ENCODE measurements around the gene PBRM1.

The PBRM1 gene

GRCh38 chr3:52670621-52671521 is 14.8 kb downstream of the PBRM1 start:
- peak; percentile 100 for DNase-seq (ENCODE audit: low read depth)

GRCh38 chr3:52663098-52663497 is 22.6 kb downstream of the PBRM1 start:
- no peak for DNase-seq (ENCODE audit: low read depth)

DNA sequence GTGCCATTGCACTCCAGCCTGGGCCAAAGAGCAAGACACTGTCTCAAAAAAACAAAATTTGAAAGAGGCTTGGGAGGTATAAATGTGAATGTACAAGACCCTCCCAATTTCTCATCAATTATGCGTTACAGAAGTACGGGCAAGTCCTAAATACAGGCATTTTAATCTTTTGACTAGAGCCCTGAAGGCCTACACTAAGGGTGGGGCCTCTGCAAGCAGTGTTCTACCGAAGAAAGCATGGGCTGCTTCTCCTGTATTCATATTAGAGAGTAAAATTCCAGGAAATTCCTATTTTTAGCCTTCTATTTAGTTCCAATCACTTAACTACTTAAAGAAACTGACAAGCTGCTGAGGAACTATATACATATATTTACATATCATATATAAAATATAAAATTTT is 25.7 kb downstream of the PBRM1 start:
- no peak for DNase-seq (ENCODE audit: low read depth)

DNA sequence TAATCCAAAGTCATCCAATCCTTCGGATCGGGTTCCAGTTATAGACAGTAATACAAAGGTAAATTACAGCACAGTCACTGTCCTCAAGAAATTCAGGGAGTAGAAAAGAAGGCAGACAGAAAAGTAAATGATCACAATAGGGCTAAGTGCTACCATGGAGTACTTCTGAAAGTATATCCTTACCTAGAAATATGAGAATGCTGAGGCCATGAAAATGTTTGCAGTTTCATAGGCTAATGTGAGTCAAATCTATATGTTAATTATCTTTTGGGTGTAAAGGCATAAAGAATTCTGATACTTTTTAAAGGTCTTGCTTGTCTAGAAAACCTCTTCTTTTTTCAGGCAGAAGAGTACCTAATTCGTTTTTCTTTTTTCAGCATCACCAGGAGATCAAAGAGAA is 29.8 kb downstream of the PBRM1 start:
- no peak for DNase-seq (ENCODE audit: low read depth)

- no peak for DNase-seq (ENCODE audit: low read depth)
These were observed 34.1 kb downstream of the PBRM1 start for GRCh38 chr3:52651592-52651991.

DNA sequence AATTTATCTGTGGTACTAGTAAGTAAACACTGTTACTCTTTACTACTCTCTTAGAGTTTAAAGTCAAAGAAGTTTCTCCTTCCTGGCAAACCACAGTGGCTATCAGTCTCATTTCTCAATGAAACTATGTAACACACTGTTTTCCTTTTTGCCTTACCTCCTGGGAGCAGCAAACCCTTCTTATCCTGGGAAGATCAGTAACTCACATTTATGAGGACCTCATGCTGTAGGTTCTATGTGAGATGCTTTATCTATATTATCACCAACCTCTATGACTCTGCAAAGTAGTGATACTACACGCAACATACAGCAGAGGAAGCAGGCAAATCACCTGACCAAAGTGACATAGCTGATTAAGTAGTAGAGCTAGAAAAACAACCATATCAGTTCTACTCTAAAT is 35.3 kb downstream of the PBRM1 start:
- DNase-seq (ENCODE audit: low read depth) = no peak

GRCh38 chr3:52649461-52650210 is 36.1 kb downstream of the PBRM1 start:
- DNase-seq (ENCODE audit: low read depth) = peak; percentile 41

DNA sequence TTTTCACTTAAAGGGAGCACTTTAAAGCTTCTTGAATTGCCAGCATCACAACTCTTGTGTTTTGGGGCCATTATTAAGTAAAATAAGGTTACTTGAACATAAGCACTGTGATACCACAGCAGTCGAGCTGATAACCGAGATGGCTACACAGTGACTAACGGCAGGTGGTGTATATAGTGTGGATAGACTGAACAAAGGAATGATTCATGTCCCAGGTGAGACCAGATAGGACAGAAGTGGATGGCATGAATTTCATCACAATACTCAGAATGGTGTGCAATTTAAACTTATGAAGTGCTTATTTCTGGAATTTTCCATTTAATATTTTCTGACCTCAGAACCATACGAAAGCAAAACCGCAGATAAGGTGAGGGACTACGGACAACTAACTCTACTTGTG is 40.2 kb downstream of the PBRM1 start:
- no peak for DNase-seq (ENCODE audit: low read depth)

GRCh38 chr3:52636673-52637072 is 49.0 kb downstream of the PBRM1 start:
- no peak for DNase-seq (ENCODE audit: low read depth)

DNA sequence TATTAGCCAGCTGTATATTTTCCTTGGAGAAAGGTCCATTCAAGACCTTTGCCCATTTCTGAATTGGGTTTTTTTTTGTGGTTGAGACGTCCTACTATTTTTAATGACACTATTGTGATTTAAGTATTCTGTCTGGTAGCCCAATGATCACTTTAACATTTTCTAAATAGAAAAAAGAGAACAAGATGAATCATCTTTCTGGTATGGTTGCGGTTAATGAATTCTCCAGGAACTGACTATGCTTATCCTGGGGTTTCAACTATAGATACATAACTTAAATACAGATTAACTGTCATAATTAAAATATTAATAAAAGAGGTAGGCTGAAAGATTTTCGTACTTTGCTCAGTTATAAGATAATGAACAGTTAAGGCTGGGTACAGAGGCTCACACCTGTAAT is 51.9 kb downstream of the PBRM1 start:
- DNase-seq (ENCODE audit: low read depth) = no peak

GRCh38 chr3:52625041-52625440 is 60.7 kb downstream of the PBRM1 start:
- no peak for DNase-seq (ENCODE audit: low read depth)

DNA sequence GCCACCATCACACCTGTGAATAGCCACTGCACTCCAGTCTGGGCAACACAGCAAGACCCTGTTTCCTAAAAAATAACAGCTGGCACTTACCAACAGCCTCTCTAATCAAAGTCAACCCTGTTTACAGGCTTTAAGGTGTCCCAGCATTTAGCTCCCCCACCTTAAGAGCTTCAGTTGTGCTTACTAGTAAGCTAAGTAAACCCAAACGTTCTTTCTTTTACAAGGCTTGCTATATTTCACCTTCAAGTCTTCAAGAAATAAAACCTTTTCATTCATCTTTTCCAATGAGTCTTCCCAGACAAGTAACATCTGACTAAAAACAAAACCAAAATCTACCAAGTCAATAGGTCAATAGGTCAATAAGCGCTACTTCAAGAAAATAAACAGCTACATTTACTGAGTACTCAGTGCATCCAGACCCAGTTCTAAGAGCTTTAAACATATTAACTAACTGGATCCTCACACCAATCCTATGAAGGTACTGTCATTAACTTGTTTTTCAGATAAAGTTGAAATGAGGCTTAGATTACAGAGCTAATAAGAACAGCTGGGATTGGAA is 62.4 kb downstream of the PBRM1 start:
- no peak for DNase-seq (ENCODE audit: low read depth)

GRCh38 chr3:52620580-52620979 is 65.1 kb downstream of the PBRM1 start:
- no peak for DNase-seq (ENCODE audit: low read depth)

GRCh38 chr3:52615166-52615565 is 70.5 kb downstream of the PBRM1 start:
- no peak for DNase-seq (ENCODE audit: low read depth)

DNA sequence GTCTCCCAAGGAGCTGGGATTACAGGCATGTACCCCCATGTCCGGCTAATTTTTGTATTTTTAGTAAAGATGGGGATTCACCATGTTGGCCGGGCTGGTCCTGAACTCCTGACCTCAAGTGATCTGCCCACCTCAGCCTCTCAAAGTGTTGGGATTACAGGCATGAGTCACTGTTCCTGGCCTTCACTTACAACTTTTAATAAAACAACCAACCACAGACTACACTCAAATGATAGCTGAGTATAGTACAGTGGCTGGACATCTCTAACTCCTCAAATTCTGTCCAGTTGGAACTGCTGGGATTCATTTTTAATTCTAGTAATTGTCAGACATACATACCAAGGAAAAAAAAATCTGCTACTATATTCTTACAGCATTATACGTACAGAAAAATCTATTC is 71.0 kb downstream of the PBRM1 start:
- peak; percentile 9 for DNase-seq (ENCODE audit: low read depth)

GRCh38 chr3:52609316-52609815 is 76.3 kb downstream of the PBRM1 start:
- no peak for DNase-seq (ENCODE audit: low read depth)

- DNase-seq (ENCODE audit: low read depth) = no peak
These were observed 77.4 kb downstream of the PBRM1 start for GRCh38 chr3:52608337-52608736.

GRCh38 chr3:52606373-52607085 is 79.2 kb downstream of the PBRM1 start:
- peak; percentile 11 for DNase-seq (ENCODE audit: low read depth)

GRCh38 chr3:52600258-52600657 is 85.5 kb downstream of the PBRM1 start:
- DNase-seq (ENCODE audit: low read depth) = no peak

- DNase-seq (ENCODE audit: low read depth) = no peak
These were observed 89.0 kb downstream of the PBRM1 start for GRCh38 chr3:52596658-52597265.

DNA sequence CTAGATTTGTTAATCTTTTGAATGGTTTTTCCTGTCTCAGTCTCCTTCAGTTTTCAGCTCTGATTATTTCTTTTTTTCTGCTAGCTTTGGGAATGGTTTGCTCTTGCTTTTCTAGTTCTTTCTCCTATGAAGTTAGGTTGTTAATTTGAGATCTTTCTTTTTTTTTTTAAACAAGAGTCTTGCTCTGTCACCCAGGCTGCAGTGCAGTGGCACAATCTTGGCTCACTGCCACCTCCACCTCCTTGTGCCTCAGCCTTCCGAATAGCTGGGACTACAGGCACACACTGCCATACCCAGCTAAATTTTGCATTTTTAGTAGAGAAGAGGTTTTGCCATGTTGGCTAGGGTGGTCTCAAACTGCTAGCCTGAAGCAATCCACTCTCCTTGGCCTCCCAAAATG is 92.6 kb downstream of the PBRM1 start:
- no peak for DNase-seq (ENCODE audit: low read depth)
